DMS53 treated with DMSO at 0.1 percent for 48 hours (cell line): ENCODE measurements around the gene SERP1.
A peak's percentile ranks its signal among the peaks of the same experiment; 100 is the strongest.

Experiments used
- DNase-seq: peaks from one replicate; lab custom pipeline; 2025; ENCODE audit not compliant: unreplicated experiment; lab: John Stamatoyannopoulos, UW

The SERP1 gene

DNA sequence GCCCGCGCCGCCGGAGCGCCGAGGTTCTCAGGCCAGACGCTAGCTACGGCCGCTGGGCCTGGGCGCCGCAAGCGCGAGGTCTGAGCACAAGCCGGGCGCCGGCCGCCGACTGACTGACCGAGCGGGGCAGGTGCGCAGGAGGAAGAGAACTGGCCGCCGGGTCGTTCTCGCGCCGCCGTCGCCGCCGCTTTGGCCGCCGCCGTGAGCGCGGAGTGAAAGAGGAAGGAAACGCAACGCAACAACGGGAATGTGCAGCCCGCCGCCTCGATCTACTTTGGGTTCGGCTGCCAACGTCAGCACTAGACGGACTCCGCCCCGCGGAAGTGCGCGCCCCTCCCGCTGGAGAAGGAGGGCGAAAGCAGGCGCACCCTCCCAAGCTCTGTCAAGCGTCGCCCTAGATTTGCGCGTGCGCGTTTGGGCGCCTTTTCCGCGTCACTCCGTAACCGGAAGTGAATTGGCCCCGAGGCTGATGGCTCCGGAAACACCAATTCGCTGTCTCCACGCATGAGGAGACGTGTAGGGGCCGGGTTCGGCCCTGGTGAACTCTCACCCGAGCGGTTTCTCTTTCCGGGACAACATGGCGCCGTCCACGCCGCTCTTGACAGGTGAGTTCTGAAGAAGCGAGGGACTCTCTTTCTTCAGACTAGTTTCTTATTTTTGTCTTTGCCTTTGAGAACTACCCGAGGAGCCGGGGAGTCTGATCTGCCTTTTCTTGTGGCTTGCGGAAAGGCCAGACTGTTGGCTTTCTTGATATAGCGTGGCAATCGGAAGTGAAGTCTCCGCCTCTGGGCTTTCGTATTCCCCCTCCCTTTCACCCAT lies at the start of gene SERP1, which contains the start of gene EIF2A:
Gene SERP1, minus strand, starts transcription at position 271 of the 819 bp plus-strand sequence. CDS start 361 bp downstream, outside the sequence.
Gene EIF2A, plus strand, starts transcription at position 562 of the 819 bp plus-strand sequence. Its CDS starts 16 bp downstream, at position 578.
- peak; percentile 88 for DNase-seq

DNA sequence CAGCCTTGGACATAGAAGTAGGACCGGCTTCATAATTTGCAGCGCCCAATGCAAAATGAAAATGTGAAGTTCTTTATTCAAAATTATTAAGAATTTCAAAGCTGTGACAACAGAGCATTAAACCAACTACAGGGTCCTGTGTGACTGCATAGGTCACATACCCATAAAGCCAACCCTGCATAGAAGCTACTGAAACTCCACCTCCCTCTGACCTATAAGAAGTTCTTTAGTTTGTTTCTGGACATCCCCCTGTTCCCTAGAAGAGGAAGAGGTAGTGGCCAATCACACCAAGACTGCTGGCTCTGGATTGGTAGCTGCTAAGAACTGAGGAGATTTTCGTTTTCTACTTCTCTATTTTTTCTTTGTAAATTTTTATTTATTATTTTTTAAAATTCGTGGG lies 47.9 kb upstream of the SERP1 start:
- DNase-seq, result no peak

DNA sequence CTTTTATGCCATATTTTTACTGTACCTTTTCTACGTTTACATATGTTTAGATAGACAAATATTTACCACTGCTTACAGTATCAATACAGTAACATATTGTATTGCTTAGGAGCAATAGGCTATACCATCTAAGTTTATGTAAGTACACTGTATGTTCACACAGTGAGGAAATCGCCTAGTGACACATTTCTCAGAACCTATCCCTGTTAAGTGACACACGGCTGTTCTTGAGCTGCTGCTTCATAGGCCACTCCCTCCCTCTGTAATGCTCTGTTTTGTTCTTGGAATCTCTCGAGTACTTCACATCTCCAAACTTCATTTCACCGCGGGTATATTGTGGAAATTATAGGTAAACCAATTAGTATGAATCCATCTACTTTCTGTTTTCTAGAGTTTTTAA lies 43.5 kb upstream of the SERP1 start:
- DNase-seq, result no peak

DNA sequence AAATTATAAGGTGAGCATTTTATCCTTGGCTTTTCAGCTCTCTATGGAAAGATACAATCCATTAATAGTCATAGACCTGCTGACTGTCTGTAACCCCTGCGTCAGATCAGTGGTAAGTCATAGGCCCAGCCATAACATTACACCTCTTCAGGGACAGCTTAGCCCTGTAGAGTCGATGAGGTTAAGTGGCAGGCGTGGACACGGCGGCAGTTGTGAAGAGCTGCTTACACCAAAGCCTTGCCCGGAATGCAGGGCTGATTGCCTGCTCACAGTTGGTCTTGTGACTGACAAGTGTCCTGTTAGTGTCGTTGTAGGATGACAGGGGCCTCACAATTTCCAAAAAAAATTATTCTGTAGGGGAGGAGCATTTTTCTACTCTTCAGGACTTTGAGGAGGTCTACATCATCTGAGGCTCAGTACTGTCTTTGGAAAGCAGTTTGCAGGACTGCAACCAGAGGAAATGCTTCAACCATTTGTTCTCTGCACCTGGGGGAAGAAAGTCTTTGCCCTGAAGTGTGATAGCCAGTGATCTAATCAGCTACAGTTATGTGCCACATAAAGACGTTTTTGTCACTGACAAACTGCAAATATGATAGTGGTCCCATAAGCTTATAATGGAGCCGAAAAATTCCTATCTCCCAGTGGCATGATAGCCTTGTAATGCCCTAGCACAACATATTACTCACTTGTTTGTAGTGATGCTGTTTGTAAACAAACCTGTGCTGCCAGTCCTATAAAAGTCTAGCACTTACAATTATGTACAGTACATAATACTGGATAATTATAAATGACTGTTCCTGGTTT lies 41.9 kb upstream of the SERP1 start:
- no peak for DNase-seq

DNA sequence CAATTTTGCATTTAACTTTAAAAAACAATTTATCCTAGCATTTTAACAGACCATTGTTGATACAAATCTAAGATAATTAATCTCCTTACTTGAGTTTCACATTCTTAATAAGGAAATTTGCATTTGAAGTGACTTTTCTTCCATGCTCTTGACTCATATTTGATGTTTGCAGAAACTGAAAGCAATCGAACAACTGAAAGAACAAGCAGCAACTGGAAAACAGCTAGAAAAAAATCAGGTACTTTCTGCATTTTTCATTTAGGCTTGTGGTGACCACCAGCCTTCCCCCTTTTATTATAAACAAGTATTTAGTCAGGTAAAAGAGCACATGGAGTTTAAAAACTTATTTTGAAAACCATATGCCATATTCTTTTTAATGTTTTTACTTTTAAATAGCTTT lies 36.7 kb upstream of the SERP1 start:
- no peak for DNase-seq

DNA sequence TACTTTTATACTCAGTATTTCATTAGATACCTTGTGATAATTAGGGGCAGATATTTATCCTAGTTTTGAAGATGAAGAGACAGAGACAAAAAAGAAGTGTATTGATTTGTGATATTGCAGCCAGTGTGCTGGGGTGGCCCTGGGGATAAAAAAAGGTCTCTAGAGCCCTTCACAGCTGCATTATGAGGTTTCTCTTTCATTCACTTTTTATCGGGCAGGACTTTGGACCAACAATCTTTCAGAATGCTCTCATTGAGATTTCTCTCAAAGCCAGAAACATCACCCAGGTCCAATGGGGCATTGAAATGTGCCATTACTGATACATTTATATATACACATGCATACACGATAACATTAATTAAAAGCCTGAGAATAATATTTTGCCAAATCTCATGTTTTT lies 36.3 kb upstream of the SERP1 start:
- no peak for DNase-seq

DNA sequence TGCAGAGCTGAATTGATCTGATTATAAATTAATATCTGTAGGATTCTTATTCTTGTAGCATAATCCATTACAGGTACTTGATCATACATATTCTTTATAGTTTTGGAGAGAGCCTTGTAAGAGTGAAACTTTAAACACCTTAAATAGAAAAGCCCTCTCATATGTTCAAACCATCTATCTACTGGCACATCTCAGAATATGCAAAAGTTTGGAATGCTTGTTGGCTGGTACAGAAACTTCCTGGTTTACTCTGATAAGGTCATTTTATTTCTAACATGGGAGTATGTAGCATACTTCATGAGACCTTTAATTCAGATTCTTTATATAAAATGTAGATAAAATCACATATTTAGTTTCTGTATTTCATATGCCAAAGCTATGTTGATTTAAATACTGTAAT lies 34.9 kb upstream of the SERP1 start:
- DNase-seq, result no peak

DNA sequence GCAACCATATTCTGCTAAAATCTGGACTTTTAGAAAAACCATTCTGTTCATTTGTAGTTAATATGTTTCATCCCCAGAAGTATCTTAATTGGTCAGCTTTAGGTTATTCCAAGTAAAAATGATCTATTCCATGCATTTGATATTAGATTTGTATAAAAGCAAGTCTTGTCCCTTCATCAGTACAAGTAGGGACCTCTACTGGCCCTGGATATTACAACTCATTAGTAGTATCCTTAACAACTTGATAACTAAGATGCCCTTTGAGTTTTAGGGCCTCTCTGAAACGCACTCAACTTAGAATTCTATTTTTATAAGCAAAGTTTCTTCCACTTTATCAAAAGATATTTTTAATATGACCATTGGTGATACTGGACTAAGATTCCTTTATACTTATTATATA lies 31.6 kb upstream of the SERP1 start:
- no peak for DNase-seq

DNA sequence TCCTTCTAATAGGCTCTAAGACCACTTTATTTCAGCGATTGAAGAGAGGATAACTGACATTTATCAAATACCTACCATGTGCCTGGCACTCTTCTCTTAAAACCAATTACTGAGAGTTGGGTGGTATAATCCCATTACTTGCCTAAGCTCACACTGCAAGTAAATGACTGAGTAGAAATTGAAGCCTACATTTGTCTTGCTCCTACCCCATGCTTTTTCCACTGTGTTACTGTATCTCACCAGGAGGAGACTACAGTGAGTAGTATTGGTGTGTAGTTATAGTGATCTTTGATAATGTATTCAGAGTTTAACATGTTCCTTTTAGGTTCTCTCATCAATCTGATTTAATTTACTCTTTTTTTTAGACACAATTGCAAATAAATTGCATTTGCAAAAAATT lies 21.0 kb upstream of the SERP1 start:
- no peak for DNase-seq

DNA sequence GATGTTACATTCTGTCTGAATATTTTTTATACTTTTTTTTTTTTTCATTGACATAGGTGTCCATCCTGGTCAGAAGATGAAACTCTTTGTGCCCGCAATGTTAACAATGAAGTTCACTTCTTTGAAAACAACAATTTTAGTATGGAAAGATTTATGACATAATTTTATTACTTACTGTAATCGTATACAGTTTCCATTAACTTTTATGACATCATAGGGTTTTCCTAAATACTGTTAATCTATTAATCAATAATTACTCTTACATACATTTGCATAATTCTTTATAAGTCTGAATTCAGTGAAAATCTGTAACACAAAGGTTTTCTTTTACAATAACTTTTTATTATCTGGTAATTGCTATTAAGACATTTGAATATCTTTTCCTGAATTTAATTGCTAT lies 17.9 kb upstream of the SERP1 start:
- no peak for DNase-seq

DNA sequence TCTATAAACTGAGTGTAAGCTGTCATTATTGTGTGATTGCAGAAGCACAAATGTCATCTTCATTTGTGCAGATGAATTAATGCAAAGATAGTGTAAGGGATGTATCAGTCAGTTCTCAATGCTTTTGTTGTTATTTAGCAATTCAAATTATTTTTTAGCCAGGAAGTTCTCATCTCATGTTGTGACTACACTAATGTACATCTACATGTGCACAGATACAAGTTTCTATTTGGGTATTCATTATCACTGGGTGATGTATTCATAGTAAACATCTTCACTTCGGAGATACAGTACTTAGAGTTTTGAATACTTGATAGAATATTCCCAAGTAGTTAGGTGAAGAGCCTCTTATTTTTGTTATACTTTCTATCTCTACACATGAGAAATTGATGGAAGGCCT lies 11.4 kb upstream of the SERP1 start:
- DNase-seq, result no peak

DNA sequence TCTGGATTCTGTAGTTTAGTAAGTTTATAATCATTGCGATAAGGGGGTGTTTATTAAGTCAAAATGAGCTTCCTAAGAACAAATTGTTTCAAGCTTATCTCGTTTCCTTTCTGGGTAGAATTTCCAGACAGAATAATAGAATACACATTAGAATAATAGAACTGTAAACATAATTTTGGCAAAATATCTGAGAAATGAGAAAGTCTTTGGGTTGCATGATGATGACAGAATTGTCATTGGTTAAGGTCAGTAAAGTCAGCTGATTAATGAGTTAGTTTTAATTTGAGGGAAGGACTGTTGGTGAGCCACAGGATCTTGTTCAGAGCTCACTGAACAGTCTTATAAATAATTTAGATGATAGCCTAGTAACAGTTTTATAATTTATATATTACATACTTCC lies 10.5 kb upstream of the SERP1 start:
- DNase-seq, result no peak

DNA sequence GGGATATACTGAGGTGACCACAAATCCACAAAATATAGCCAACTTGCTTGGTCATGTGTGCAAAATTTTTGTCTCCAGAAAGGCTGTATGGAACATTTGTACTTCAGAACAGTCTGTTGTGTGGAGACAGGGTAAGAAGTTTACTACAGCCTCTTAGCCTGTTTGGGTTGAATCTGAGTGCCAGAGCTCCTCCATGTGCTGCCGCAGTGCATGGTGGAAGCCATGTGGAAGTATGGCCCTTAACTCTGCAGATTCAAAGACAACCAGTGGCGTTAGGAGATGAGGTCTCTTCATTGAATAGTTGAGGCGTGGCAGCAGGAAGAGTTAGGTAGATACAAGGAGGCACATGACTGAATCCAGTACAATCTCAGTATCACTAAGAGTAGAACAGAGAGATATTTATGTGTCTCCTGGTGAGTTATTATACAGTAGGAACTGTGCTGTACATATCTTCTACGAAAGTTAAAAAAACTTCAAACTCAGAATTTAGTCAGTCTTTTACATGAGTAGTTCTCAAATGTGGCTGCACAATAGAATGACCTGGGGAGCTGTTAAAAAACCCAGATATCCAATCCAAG lies 9.7 kb upstream of the SERP1 start:
- no peak for DNase-seq

DNA sequence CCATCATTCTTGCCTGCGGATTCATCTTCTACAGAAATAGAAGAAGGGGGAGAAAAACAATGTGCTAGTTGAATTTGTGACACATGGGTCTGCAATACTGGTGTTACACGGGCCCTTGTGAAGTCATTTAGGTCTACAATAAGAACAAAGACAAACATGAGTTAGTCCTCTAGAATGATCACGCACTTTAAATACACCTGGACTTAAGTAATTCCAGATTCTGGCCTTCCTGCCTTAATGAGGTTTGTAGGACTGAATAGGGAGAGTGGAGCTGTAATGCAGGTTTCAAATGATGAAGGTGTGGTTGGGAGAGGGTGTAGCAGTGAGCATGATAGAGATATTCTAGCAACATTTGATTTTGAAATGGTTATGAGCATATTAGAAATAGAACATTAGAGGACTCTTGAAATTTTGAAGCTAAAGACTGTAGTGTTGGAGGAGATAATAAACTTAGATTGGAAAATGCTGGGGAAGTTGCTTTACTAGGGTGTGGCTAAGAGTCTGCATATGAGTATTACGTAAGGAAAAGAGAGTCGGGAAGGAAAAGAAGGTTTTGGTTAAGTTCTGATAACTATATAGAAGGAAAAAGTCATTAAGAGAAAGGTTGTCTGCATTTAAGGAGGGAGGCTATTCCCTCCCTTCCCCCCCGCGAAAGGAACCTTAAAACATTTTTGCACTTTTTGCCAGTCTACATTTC lies 897 bp upstream of the SERP1 start:
- no peak for DNase-seq

DNA sequence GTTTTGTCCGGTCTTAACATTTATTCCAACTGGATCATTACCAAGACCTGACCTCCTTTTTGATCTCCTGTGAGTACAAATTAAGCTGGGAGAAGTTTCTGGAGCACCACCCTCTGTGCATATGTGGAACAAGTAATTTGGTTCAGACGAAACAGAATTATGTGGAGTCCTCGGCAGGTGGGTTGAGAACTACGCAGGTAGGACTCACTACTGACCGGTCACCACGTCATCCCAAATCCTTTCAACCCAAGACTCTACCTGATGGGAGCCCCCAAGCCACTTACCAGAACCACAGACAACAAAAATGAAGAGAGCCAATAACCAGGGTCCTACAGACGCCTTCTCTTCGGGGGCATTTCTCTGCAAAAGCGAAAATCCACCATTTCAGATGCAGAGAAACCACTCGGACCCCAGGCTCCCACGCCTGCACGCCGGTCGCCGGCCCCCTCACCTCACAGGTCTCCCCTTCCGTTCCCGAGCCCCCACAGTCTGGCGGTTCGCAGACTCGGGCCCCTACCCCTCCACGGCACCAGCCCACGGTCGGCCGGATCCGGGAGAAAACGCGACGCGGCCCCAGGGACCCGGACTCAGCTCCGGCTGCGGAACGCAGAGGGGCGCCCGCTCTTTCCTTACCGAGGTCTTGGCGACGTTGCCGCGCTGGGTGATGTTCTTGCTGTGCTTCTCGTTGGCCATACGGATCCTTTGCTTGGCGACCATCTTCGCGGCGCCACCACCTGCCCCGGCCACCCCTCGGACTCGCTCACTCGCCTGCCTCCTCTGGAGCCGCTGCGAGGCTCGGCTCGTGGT lies 674 bp downstream of the SERP1 start:
- no peak for DNase-seq

DNA sequence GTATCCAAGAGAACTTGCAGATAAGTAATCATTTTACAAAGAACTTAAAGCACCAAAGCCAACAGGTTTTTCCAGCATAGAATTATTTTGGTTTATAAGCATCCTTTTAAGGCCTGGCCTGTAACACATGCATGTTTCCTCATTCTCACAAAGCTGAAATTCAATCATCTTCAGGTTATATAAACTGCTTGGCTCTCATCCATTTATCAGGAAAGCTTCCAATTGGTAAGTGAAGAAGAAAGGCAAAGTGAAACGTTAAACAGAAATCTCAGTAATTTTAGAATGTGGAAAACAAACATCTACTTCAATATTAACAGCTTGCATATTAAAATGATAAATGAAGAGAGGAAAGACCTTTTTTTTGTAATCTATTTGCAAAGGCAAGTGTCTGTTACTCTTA lies 1.6 kb downstream of the SERP1 start:
- no peak for DNase-seq

DNA sequence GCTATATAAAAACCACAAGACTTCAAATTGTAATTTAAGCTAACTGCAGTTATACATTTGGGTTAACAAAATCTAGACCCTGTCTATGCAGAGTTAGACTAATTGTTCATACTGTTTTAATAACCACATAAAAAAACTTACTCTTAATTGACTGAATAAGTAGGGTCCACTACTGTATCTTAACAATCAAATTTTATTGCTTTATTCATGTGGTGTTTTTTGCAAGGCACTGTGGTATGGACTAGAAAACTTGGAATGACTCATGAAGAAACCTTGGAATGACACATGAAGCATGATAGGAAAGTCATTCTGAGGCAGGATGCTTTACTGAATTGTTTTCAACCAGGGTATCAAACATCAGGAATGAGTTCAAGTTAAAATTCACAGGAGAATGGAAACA lies 2.3 kb downstream of the SERP1 start:
- no peak for DNase-seq

DNA sequence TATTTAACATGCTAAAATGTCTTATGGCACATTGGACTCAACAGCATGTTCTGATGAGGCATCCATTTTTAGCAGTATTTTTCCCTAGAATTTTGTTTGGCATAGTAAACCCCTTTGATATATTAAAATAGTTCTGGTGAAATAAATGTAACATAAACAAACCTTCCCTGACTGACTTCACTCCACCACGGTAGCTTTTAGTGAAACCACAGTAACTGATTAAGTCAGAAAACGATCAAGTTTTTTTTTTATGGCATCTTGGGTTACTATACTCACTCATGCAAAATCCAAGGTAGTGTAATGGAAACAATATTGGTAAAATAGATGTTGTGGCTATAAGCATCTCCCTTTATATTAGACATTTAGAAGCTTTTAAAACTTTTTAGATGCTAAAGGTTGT lies 2.8 kb downstream of the SERP1 start:
- no peak for DNase-seq

DNA sequence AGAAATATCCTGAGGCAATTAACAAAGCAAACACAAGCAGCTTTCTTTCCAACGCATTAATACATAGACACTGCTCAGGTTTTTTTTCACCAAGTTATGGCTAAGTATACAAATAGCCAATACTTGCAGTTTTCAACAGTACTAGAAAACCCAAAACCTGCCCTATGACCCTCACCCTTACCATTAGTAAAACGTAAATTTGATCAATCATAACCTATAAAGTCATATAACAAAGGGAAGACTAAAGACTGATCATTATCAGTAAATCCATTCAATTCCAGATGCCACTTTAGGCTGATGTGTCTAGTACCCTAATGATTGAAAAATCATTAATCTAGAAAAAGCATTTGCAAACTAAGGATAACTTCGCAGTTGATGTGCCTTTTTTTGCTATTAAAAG lies 3.2 kb downstream of the SERP1 start:
- no peak for DNase-seq

DNA sequence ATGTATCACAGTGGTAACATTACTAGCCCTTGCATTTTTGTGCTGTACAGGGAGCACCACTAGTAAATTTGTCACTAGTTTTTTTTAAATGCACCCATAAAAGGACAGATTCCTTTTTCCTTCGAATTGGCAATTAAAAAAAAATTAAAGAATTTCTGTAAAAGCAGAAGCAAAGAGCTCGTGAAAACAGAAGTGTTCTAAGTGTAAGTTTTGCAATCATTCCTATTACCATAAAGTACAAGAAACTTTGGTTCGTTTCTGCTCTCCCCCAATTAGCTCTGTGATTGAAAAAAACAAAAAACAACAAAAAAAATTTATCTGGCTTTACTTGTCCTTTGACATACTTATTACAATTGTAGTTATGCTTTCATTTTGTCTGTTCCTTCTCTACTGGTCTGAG lies 5.3 kb downstream of the SERP1 start:
- DNase-seq, result no peak

DNA sequence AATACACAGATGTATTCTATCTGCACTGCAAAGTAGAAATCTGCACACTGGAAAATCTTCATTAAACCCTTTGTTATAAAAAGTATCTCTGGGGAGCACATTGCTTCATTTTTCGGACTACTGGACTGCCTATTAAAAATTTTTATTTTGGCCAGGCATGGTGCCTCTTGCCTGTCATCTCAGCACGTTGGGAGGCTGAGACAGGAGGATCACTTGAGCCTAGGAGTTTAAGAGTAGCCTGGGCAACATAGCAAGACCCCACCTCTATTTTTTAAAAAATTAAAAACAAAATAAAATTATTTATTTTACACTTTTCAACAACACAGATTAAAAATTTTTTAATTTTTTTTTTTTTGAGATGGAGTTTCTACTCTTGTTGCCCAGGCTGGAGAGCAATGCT lies 6.0 kb downstream of the SERP1 start:
- no peak for DNase-seq
